Suprapubic skin (tissue), 4 donors: ENCODE data around the gene ZSWIM5. TPM values are rescaled to one million over a fixed set of nuclear protein-coding genes. Genes with fewer than 3 reads are reported as not detected.

ENCODE experiments used
- DNase-seq, 2 donors: peaks; one replicate each; pipeline ENCODE4 v3.0.0-alpha.2; 2019; ENCODE audit warnings: low spot score in 2 of 2
- H3K27ac ChIP-seq: fragments of 200-600 bp; sonication (generic); one replicate; pipeline ENCODE4 v1.5.1; 2019
- H3K27me3 ChIP-seq: fragments of 200-600 bp; sonication (generic); one replicate; pipeline ENCODE4 v1.5.1; 2019
- H3K36me3 ChIP-seq: fragments of 200-600 bp; sonication (generic); one replicate; pipeline ENCODE4 v1.5.1; 2019
- H3K4me1 ChIP-seq: fragments of 200-600 bp; sonication (generic); one replicate; pipeline ENCODE4 v1.5.1; 2019
- H3K4me3 ChIP-seq: fragments of 200-600 bp; sonication (generic); one replicate; pipeline ENCODE4 v1.5.1; 2019; ENCODE audit warnings: mild to moderate bottlenecking
- H3K9me3 ChIP-seq: fragments of 200-600 bp; sonication (generic); one replicate; pipeline ENCODE4 v1.5.1; 2019
- EP300 ChIP-seq: sonication (generic); formaldehyde crosslinking; IDR thresholded peaks from one replicate; pipeline ENCODE4 v1.6.1; 2017; ENCODE audit warnings: antibody characterized with exemption
- POLR2A ChIP-seq, 2 donors: fragments of 450-650 bp; IDR thresholded peaks; one replicate each; pipeline ENCODE4 v1.6.1; 2017; ENCODE audit warnings: antibody characterized with exemption in 2 of 2, mild to moderate bottlenecking in 2 of 2, moderate library complexity in 2 of 2
- POLR2AphosphoS5 ChIP-seq, 3 donors: sonication (generic); formaldehyde crosslinking; IDR thresholded peaks; one replicate each; pipeline ENCODE4 v1.6.1; 2017; ENCODE audit warnings: antibody characterized with exemption in 3 of 3
- WGBS: methylation state at CpG from one replicate; pipeline ENCODE4 v1.1.5; 2018; 5-methylcytosine and 5-hydroxymethylcytosine counted together
- total RNA-seq, 4 donors: library from RNA; depleted of rRNA; stranded (reverse); fragments of >200 nt; gene quantifications; one replicate each; pipeline ENCODE4 v1.1.0, GENCODE V29; 2016
- TF ChIP-seq, protein P1 (sequence below), 2 donors: fragments of 200-600 bp in 1 of 2; fragments of 450-650 bp in 1 of 2; sonication (generic) in 1 of 2; IDR thresholded peaks; one replicate each; pipeline ENCODE4 v1.5.1; 2016 to 2019; ENCODE audit warnings: antibody characterized with exemption in 2 of 2, mild to moderate bottlenecking in 1 of 2, moderate library complexity in 1 of 2

The ZSWIM5 gene
- total RNA-seq, 4 donors from 2014 or later, result 1.9 to 3.5 (median 2.8) TPM

- TF ChIP-seq, protein P1, sequence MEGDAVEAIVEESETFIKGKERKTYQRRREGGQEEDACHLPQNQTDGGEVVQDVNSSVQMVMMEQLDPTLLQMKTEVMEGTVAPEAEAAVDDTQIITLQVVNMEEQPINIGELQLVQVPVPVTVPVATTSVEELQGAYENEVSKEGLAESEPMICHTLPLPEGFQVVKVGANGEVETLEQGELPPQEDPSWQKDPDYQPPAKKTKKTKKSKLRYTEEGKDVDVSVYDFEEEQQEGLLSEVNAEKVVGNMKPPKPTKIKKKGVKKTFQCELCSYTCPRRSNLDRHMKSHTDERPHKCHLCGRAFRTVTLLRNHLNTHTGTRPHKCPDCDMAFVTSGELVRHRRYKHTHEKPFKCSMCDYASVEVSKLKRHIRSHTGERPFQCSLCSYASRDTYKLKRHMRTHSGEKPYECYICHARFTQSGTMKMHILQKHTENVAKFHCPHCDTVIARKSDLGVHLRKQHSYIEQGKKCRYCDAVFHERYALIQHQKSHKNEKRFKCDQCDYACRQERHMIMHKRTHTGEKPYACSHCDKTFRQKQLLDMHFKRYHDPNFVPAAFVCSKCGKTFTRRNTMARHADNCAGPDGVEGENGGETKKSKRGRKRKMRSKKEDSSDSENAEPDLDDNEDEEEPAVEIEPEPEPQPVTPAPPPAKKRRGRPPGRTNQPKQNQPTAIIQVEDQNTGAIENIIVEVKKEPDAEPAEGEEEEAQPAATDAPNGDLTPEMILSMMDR (IDR thresholded peaks at IDR 0.05), result no peak
- TF ChIP-seq EP300, result no peak
- no peak for TF ChIP-seq POLR2A (IDR thresholded peaks at IDR 0.05)
- TF ChIP-seq POLR2AphosphoS5 (IDR thresholded peaks at IDR 0.05), result no peak
- DNase-seq, result no peak
- Histone ChIP-seq H3K27ac (no peak overlapping the region), H3K27me3 (no peaks in the 10 kb centered on the region), H3K4me3 (no peak overlapping the region), H3K9me3 (no peaks in the 10 kb centered on the region), H3K4me1 (peaks cover 42% of the 10 kb centered on the region), H3K36me3 (peaks cover 63% of the 10 kb centered on the region)
- WGBS, result 95% methylated on average over 5 of the region's 12 CpGs
These were observed 197.9 kb downstream of the ZSWIM5 start for GRCh38 chr1:45008516-45008915.

DNA sequence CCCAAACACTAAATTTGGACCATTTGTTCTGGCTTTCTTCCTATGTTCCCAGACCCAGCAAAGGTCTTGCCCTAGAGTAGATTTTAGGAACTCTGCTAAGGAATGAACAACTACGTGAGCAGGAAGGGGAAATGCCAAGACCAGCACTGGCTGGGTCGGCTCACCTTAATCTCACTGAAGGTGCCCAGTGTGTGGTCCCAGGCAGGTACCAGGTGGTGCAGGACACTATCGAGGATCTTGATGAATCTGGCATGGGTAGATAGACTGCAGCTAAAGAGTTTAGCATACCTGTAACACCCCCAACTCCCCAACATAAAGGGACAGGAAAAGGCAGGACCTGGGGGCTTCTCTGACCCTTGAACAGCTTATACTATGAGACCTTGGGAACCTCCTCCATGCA lies 198.3 kb downstream of the ZSWIM5 start:
- DNase-seq, result no peak
- no peak overlapping the region for H3K4me3 ChIP-seq
- TF ChIP-seq POLR2A (IDR thresholded peaks at IDR 0.05) (no peak), EP300 (no peak), POLR2AphosphoS5 (IDR thresholded peaks at IDR 0.05) (no peak)
- TF ChIP-seq, protein P1 (IDR thresholded peaks at IDR 0.05), result no peak
- H3K36me3 ChIP-seq, result peaks cover 66% of the 10 kb centered on the region
- peaks cover 38% of the 10 kb centered on the region for H3K4me1 ChIP-seq
- no peaks in the 10 kb centered on the region for H3K27me3 ChIP-seq
- no peaks in the 10 kb centered on the region for H3K9me3 ChIP-seq
- 85% methylated on average over 3 of the region's 3 CpGs for WGBS
- H3K27ac ChIP-seq, result no peak overlapping the region

DNA sequence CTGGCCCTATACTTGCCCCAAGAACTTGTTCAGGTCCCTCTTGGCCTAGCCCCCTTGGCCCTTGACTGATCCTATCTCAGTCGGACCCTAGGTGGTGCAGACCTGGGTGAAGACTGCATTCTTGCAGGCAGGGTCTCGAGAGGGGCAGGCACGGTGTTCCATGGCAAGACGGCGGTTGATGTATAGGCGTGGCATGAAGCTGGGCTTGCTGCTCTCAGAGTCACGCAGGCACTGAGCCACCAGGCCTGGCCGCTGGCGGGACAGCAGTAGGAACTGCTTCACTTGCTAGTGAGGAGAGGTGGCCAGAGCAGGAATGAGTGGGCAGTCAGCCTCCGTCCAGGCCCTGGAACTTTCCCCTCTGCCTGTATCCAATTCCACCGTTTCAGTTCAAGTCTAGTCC lies 199.1 kb downstream of the ZSWIM5 start:
- Histone ChIP-seq H3K36me3 (peaks cover 74% of the 10 kb centered on the region), H3K4me1 (peaks cover 30% of the 10 kb centered on the region), H3K27ac (no peak overlapping the region), H3K27me3 (no peaks in the 10 kb centered on the region), H3K4me3 (no peak overlapping the region), H3K9me3 (no peaks in the 10 kb centered on the region)
- WGBS, result 88% methylated on average over 11 of the region's 11 CpGs
- TF ChIP-seq POLR2A (IDR thresholded peaks at IDR 0.05) (no peak), EP300 (no peak), POLR2AphosphoS5 (IDR thresholded peaks at IDR 0.05) (no peak)
- TF ChIP-seq, protein P1 (IDR thresholded peaks at IDR 0.05), result no peak
- no peak for DNase-seq

DNA sequence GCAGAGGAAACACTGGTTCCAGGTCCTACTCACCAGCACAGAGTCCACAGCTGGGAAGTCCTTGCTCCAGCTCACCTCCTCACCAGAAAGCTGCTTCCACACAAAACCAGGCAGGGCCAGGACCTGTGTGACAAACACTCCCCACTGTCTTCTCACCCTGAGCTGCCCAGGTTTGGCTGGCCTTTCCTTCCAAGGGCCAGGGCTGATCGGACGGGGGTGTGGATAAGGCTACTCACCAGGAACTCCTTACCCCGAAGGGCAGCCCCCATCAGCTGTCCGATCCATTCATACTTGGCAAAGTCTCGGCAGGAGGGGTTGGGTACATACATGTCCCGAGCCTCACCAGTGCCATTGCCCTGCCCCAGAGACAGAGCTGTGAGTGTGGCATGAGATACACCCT lies 200.6 kb downstream of the ZSWIM5 start:
- 83% methylated on average over 6 of the region's 6 CpGs for WGBS
- H3K27me3 ChIP-seq, result no peaks in the 10 kb centered on the region
- no peak overlapping the region for H3K4me3 ChIP-seq
- H3K4me1 ChIP-seq, result peaks cover 26% of the 10 kb centered on the region
- TF ChIP-seq POLR2A (IDR thresholded peaks at IDR 0.05) (no peak), POLR2AphosphoS5 (IDR thresholded peaks at IDR 0.05) (no peak), EP300 (no peak)
- TF ChIP-seq, protein P1 (IDR thresholded peaks at IDR 0.05), result no peak
- no peak for DNase-seq
- H3K36me3 ChIP-seq, result peaks cover 81% of the 10 kb centered on the region
- no peaks in the 10 kb centered on the region for H3K9me3 ChIP-seq
- no peak overlapping the region for H3K27ac ChIP-seq

DNA sequence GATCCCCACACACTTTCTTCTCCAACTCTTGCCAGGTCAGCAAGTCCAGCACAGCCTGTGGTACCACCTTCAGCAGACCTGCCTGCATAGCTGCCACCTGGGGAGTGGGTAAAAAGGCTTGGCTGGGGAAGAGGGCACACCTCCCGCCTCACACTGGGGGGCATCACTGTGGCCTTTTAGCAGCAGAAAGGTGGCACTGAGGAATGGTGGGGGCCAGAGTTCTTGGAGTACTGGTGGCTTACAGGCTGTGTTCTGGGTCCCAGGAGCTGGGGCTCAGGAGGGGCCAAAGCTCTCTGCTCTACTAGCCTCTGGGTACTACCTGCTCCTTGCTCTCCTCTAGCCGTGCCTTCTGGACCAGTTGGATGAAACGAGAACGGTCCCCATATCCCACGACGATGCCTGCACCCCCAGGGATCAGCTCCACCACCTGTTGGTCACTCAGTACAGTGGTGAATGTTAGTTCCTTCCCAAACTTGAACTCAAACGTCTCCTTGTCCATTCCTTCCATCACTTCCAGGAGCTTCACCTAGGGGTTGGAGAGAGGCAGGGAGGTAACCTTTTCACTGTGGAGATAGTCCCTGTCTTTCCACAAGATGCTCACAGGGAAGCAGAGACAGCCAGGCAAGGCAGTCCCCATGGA lies 202.0 kb downstream of the ZSWIM5 start:
- Histone ChIP-seq H3K4me3 (no peak overlapping the region), H3K36me3 (peaks cover 79% of the 10 kb centered on the region), H3K4me1 (peaks cover 15% of the 10 kb centered on the region), H3K9me3 (no peaks in the 10 kb centered on the region), H3K27ac (no peak overlapping the region), H3K27me3 (no peaks in the 10 kb centered on the region)
- no peak for DNase-seq
- TF ChIP-seq, protein P1 (IDR thresholded peaks at IDR 0.05), result no peak
- TF ChIP-seq EP300 (no peak), POLR2AphosphoS5 (IDR thresholded peaks at IDR 0.05) (no peak), POLR2A (IDR thresholded peaks at IDR 0.05) (no peak)
- 90% methylated on average over 7 of the region's 7 CpGs for WGBS
